OCI-LY7 (cell line): Measurements from ENCODE around the gene PTPRB.

ENCODE experiments used
- CTCF ChIP-seq: fragments of 200-600 bp; sonication (generic); conservative IDR thresholded peaks from 2 replicates; pipeline ENCODE4 v1.5.1; 2014; ENCODE audit warnings: mild to moderate bottlenecking, antibody characterized with exemption, low read length, moderate library complexity, mixed read lengths
- EZH2phosphoT487 ChIP-seq: fragments of 200-600 bp; sonication (generic); IDR thresholded peaks from 2 replicates; pipeline ENCODE4 v1.6.1; 2018; ENCODE audit warnings: low read depth, borderline replicate concordance, mild to moderate bottlenecking, mixed run types, antibody characterized with exemption, low read length, moderate library complexity, mixed read lengths

- TF ChIP-seq CTCF (no peak), EZH2phosphoT487 (no peak)
Measured at GRCh38 chr12:70667253-70667652, 30.0 kb upstream of the PTPRB start.
